K562 (cell line): ENCODE results near the gene PLEKHM2. TPM values are rescaled to one million over a fixed set of nuclear protein-coding genes. Genes with fewer than 3 reads are reported as not detected.

Source experiments
- ATAC-seq: fragments of 200-7000 bp; cut with Tn5 transposase; 3 replicates; pipeline ENCODE4 v1.9.1; 2020; ENCODE audit warnings: moderate library complexity
- BruUV-seq: library from RNA; stranded (reverse); fragments of 400-500 nt; replicated peaks from 2 replicates; lab custom pipeline; 2021; lab: Mats Ljungman, UMichigan
- CTCF ChIA-PET: fragments of 300-600 bp; formaldehyde crosslinking; extraction: SDS; loops from one replicate; lab custom pipeline; 2021; ENCODE audit warnings: low intra/inter-chr PET ratio; lab: Yijun Ruan, JAX
- POLR2A ChIA-PET: fragments of 300-600, 350-650 bp; sonication (Branson Sonifier 250); formaldehyde crosslinking; extraction: SDS; loops from one replicate; lab custom pipeline; 2021; ENCODE audit warnings: antibody characterized with exemption, inconsistent platforms; lab: Yijun Ruan, JAX
- DNase-seq, 4 experiments: peaks; one replicate each; pipeline versions ENCODE4 v3.0.0 to v3.0.0-alpha.2; 2011 to 2018; ENCODE audit warnings: low spot score in 3 of 4, mixed read lengths in 3 of 4; ENCODE audit errors: extremely low read depth in 1 of 4
- FAIRE-seq: peaks from 2 replicates; lab custom pipeline; 2011; peaks lifted over from hg19 to GRCh38; lab: Jason Lieb, UNC
- H2AFZ ChIP-seq: 2 replicates; pipeline ENCODE4 v1.6.0; 2011; ENCODE audit warnings: low read depth, low read length, control low read depth, inconsistent platforms
- H3K27ac ChIP-seq: fragments of 200-600 bp; 3 replicates; pipeline ENCODE4 v1.8.0; 2011; ENCODE audit warnings: low read depth, mild to moderate bottlenecking, control low read depth, inconsistent platforms, low read length, moderate library complexity, mixed read lengths; ENCODE audit errors: extremely low read depth
- H3K27me3 ChIP-seq, 2 experiments: fragments of 300-600 bp in 1 of 2; 2 replicates in 1 of 2; 3 replicates in 1 of 2; pipeline versions ENCODE4 v1.6.0 to v1.8.0; 2011; ENCODE audit warnings: inconsistent platforms in 2 of 2, low read length in 2 of 2, mild to moderate bottlenecking in 1 of 2, mixed read lengths in 1 of 2, moderate library complexity in 1 of 2; ENCODE audit not compliant: control insufficient read depth in 2 of 2, insufficient read depth in 2 of 2
- H3K36me3 ChIP-seq: fragments of 300-600 bp; 3 replicates; pipeline ENCODE4 v1.8.0; 2011; ENCODE audit warnings: mild to moderate bottlenecking, low read length, inconsistent platforms; ENCODE audit not compliant: control insufficient read depth, insufficient read depth
- H3K4me1 ChIP-seq, 2 experiments: fragments of 200-600 bp in 1 of 2; replicated peaks in 1 of 2; 2 replicates in 1 of 2; 3 replicates in 1 of 2; pipeline versions ENCODE4 v1.5.1 to v1.8.0; 2011; ENCODE audit warnings: inconsistent platforms in 2 of 2, low read length in 2 of 2, mild to moderate bottlenecking in 1 of 2, mixed read lengths in 1 of 2, moderate library complexity in 1 of 2; ENCODE audit not compliant: control insufficient read depth in 2 of 2, insufficient read depth in 2 of 2
- H3K4me2 ChIP-seq: 2 replicates; pipeline ENCODE4 v1.6.1; 2011; ENCODE audit warnings: low read length, control low read depth, inconsistent platforms, mixed read lengths; ENCODE audit not compliant: insufficient read depth
- H3K4me3 ChIP-seq: fragments of 200-600 bp; sonication (generic), shearing (Covaris generic); 2 replicates; pipeline ENCODE4 v1.5.1; 2016; ENCODE audit warnings: control low read depth, inconsistent platforms
- H3K79me2 ChIP-seq: fragments of 200-600 bp; 3 replicates; pipeline ENCODE4 v1.8.0; 2011; ENCODE audit warnings: low read length, inconsistent platforms; ENCODE audit not compliant: control insufficient read depth, insufficient read depth
- H3K9ac ChIP-seq, 2 experiments: 2 replicates each; pipeline versions ENCODE4 v1.6.0 to v1.6.1; 2011; ENCODE audit warnings: low read depth in 2 of 2, low read length in 2 of 2, control low read depth in 1 of 2, inconsistent platforms in 1 of 2, mild to moderate bottlenecking in 1 of 2, mixed read lengths in 1 of 2; ENCODE audit not compliant: insufficient read depth in 1 of 2
- H3K9me1 ChIP-seq: one replicate; pipeline ENCODE4 v1.6.0; 2011; ENCODE audit warnings: inconsistent platforms, mild to moderate bottlenecking, low read length, moderate library complexity; ENCODE audit not compliant: control insufficient read depth, insufficient read depth
- H3K9me3 ChIP-seq: replicated peaks from 2 replicates; pipeline ENCODE4 v1.5.1; 2011; ENCODE audit warnings: low read depth, low read length, inconsistent platforms; ENCODE audit not compliant: control insufficient read depth, insufficient read depth
- H4K20me1 ChIP-seq: replicated peaks from 2 replicates; pipeline ENCODE4 v1.6.1; 2011; ENCODE audit warnings: low read length, inconsistent platforms, mixed read lengths; ENCODE audit not compliant: control insufficient read depth, insufficient read depth
- CTCF ChIP-seq, 3 experiments: IDR thresholded peaks in 2 of 3; conservative IDR thresholded peaks in 1 of 3; 2 replicates each; pipeline ENCODE4 v1.5.1; 2011 to 2012; ENCODE audit warnings: low read length in 3 of 3, mild to moderate bottlenecking in 3 of 3, control low read depth in 2 of 3, improper control_type of control experiment in 1 of 3, inconsistent platforms in 1 of 3, low read depth in 1 of 3, mixed read lengths in 1 of 3, moderate library complexity in 1 of 3; ENCODE audit not compliant: insufficient read depth in 2 of 3
- FOS ChIP-seq: IDR thresholded peaks from 3 replicates; pipeline ENCODE4 v1.6.1; 2011; ENCODE audit not compliant: insufficient read length; ENCODE audit errors: extremely low read depth
- SMARCE1 ChIP-seq: fragments of 450-650 bp; IDR thresholded peaks from 2 replicates; pipeline ENCODE4 v1.7.1; 2016; ENCODE audit warnings: mild to moderate bottlenecking
- TAF15 ChIP-seq: fragments of 200-400 bp; formaldehyde crosslinking; IDR thresholded peaks from 2 replicates; pipeline ENCODE4 v1.6.1; 2017; ENCODE audit warnings: mild to moderate bottlenecking, low read depth, low read length, moderate library complexity
- THRAP3 ChIP-seq: fragments of 450-650 bp; IDR thresholded peaks from 2 replicates; pipeline ENCODE4 v1.6.1; 2016; ENCODE audit warnings: mild to moderate bottlenecking, inconsistent platforms, borderline replicate concordance
- TRIM24 ChIP-seq, 2 experiments: fragments of 450-650 bp; IDR thresholded peaks; 2 replicates each; pipeline ENCODE4 v1.6.1; 2016
- TRIM25 ChIP-seq: fragments of 450-650 bp; IDR thresholded peaks from 2 replicates; pipeline ENCODE4 v1.7.0; 2016; ENCODE audit warnings: borderline replicate concordance
- ZBTB33 ChIP-seq: sonication (generic); formaldehyde crosslinking; IDR thresholded peaks from 2 replicates; pipeline ENCODE4 v1.8.1; 2023; ENCODE audit warnings: mild to moderate bottlenecking, missing genetic modification reagents
- WGBS: fragments of 100-300 bp; shearing (Covaris generic); methylation state at CpG from one replicate; pipeline ENCODE4 v1.1.6; 2016; ENCODE audit warnings: low coverage, mixed read lengths; ENCODE audit not compliant: insufficient coverage; ENCODE audit errors: missing lambda C conversion rate; 5-methylcytosine and 5-hydroxymethylcytosine counted together
- in situ Hi-C: fragments of 300-500 bp; cut with MboI; formaldehyde crosslinking; loops from 4 replicates; pipeline ENCODE4 v1.15.0; 2018; ENCODE audit warnings: inconsistent platforms, mixed read lengths
- intact Hi-C: fragments of 100-400 bp; cut with micrococcal nuclease; formaldehyde crosslinking; loops from 2 replicates; pipeline ENCODE4 v1.14.2; 2022
- polyA plus RNA-seq, 8 experiments: library from polyadenylated mRNA; depleted of rRNA in 4 of 8; stranded (reverse) in 5 of 8; unstranded in 3 of 8; fragments of >200 nt; fragmentation: Nextera tagmentation in 2 of 8; fragmentation: Illumina TruSeq in 1 of 8; extraction: Ambion mirVana in 2 of 8; extraction: Trizol in 1 of 8; gene quantifications; 2 replicates each; pipeline versions ENCODE4 v1.2.1 to v1.2.3, GENCODE V29; 2011 to 2014; ENCODE audit warnings: inconsistent platforms in 1 of 8, missing spikeins in 1 of 8
- total RNA-seq, 7 experiments: library from RNA; depleted of rRNA in 6 of 7; stranded (reverse); fragments of >200 nt in 6 of 7; fragmentation: Illumina TruSeq in 2 of 7; extraction: Trizol in 2 of 7; gene quantifications; 2 replicates each; pipeline versions ENCODE4 v1.2.1 to v1.2.3, GENCODE V29; 2011 to 2021; ENCODE audit warnings: low replicate concordance in 1 of 7
- TF ChIP-seq, protein P1 (sequence below): fragments of 250-450 bp; sonication (Bioruptor Pico); IDR thresholded peaks from 2 replicates; pipeline ENCODE4 v1.8.0; 2021; ENCODE audit warnings: borderline replicate concordance, mild to moderate bottlenecking, moderate library complexity; ENCODE audit not compliant: poor library complexity, severe bottlenecking
- TF ChIP-seq, protein P2 (sequence below), 2 experiments: IDR thresholded peaks in 1 of 2; conservative IDR thresholded peaks in 1 of 2; 2 replicates each; pipeline ENCODE4 v1.6.1; 2016; ENCODE audit warnings: low read depth in 2 of 2, mild to moderate bottlenecking in 1 of 2, missing compliant biosample characterization in 1 of 2, missing genetic modification characterization in 1 of 2, moderate library complexity in 1 of 2

PLEKHM2 gene
- total and polyA plus RNA-seq, 9 of the 15 experiments (the other 6 are each of a cell fraction or from before 2014, with no cell fraction given) = 0.27 to 63.7 (median 33.2) TPM

- Histone ChIP-seq H3K4me2 (no peak overlapping the region), H3K4me1 (peaks cover 0 to 11% of the 10 kb centered on the region in 2 experiments; a peak in 2 of 5 replicates), H3K9me3 (no peaks in the 10 kb centered on the region), H4K20me1 (peaks cover 7% of the 10 kb centered on the region), H3K9me1 (no peaks in the 10 kb centered on the region), H2AFZ (no peak overlapping the region), H3K4me3 (no peak overlapping the region), H3K27me3 (no peaks in the 10 kb centered on the region), H3K27ac (no peak overlapping the region), H3K79me2 (peaks cover 57% of the 10 kb centered on the region), H3K9ac (peak overlapping the region in 1 of 2 experiments; percentile 6; a peak in 1 of 4 replicates), H3K36me3 (peaks cover 25% of the 10 kb centered on the region; the same call in 2 of the 3 replicates)
- ChIA-PET CTCF (no interaction called here), POLR2A (interaction anchor here (0.6 to 1.4 kb wide), 2 partner anchors 17 to 287 kb away, joined by 3 to 6 read pairs; no protein-coding TSS in a partner anchor)
- intact Hi-C loops (no loop called here), in situ Hi-C loops (no loop called here)
- no peak for FAIRE-seq
- DNase-seq = peak in 2 of 4 experiments; percentile 43 to 45
- WGBS = 56% methylated on average over 18 of the region's 19 CpGs
- peak; percentile 91 for ATAC-seq
- no TSS peak for BruUV-seq
- TF ChIP-seq CTCF (IDR thresholded peaks at IDR 0.05 in 2 of 3, conservative IDR thresholded peaks at IDR 0.05 in 1 of 3; ENCODE audit: insufficient read depth in 2 of 3, low read depth in 1 of 3, low read length in 3 of 3) (peak; percentile 52 to 57 (median 52); a peak in 5 of 6 replicates), SMARCE1 (no peak), TRIM25 (no peak), TAF15 (no peak), THRAP3 (no peak), TRIM24 (IDR thresholded peaks at IDR 0.05) (no peak), FOS (no peak), ZBTB33 (CRISPR knock-in tag) (peak; percentile 79)
- TF ChIP-seq, protein P1, sequence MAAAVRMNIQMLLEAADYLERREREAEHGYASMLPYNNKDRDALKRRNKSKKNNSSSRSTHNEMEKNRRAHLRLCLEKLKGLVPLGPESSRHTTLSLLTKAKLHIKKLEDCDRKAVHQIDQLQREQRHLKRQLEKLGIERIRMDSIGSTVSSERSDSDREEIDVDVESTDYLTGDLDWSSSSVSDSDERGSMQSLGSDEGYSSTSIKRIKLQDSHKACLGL = no peak
- TF ChIP-seq, protein P2, sequence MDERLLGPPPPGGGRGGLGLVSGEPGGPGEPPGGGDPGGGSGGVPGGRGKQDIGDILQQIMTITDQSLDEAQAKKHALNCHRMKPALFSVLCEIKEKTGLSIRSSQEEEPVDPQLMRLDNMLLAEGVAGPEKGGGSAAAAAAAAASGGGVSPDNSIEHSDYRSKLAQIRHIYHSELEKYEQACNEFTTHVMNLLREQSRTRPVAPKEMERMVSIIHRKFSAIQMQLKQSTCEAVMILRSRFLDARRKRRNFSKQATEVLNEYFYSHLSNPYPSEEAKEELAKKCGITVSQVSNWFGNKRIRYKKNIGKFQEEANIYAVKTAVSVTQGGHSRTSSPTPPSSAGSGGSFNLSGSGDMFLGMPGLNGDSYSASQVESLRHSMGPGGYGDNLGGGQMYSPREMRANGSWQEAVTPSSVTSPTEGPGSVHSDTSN (CRISPR knock-in tag; IDR thresholded peaks at IDR 0.05; ENCODE audit: low read depth) = no peak
- TF ChIP-seq, protein P2 (tag; conservative IDR thresholded peaks at IDR 0.05; ENCODE audit: low read depth) = no peak
These were observed 18.8 kb downstream of the PLEKHM2 start for GRCh38 chr1:15702722-15703550.
